H9 (cell line): Measurements from ENCODE around the gene HOXB8. TPM values are rescaled to one million over a fixed set of nuclear protein-coding genes. Genes with fewer than 3 reads are reported as not detected.

Experiments used
- DNase-seq: peaks from one replicate; pipeline ENCODE4 v3.0.0-alpha.2; 2017
- H2AFZ ChIP-seq: one replicate; pipeline ENCODE4 v1.6.1; 2013; ENCODE audit warnings: mild to moderate bottlenecking, low read length, control low read depth, moderate library complexity
- H2AK5ac ChIP-seq: 2 replicates; pipeline ENCODE4 v1.6.1; 2013; ENCODE audit warnings: low read length, control low read depth, mixed read lengths; ENCODE audit not compliant: insufficient read length
- H2BK120ac ChIP-seq: one replicate; pipeline ENCODE4 v1.6.1; 2013; ENCODE audit warnings: low read depth, mild to moderate bottlenecking, low read length, control low read depth, inconsistent platforms; ENCODE audit not compliant: poor library complexity, severe bottlenecking
- H2BK12ac ChIP-seq: 2 replicates; pipeline ENCODE4 v1.6.1; 2013; ENCODE audit warnings: low read length, control low read depth, mixed read lengths, low read depth; ENCODE audit not compliant: insufficient read length
- H2BK15ac ChIP-seq: 2 replicates; pipeline ENCODE4 v1.6.1; 2013; ENCODE audit warnings: low read depth, low read length, control low read depth
- H2BK20ac ChIP-seq: one replicate; pipeline ENCODE4 v1.6.1; 2013; ENCODE audit warnings: low read depth, mild to moderate bottlenecking, low read length, control low read depth, inconsistent platforms; ENCODE audit not compliant: poor library complexity, severe bottlenecking
- H2BK5ac ChIP-seq: 2 replicates; pipeline ENCODE4 v1.6.1; 2013; ENCODE audit warnings: low read length, control low read depth, mixed read lengths; ENCODE audit not compliant: insufficient read length
- H3K14ac ChIP-seq: 2 replicates; pipeline ENCODE4 v1.6.1; 2013; ENCODE audit warnings: low read length, control low read depth; ENCODE audit not compliant: insufficient read depth
- H3K18ac ChIP-seq: 2 replicates; pipeline ENCODE4 v1.6.1; 2013; ENCODE audit warnings: low read depth, mild to moderate bottlenecking, mixed read lengths, low read length, control low read depth; ENCODE audit not compliant: insufficient read length
- H3K23ac ChIP-seq: 2 replicates; pipeline ENCODE4 v1.6.1; 2013; ENCODE audit warnings: low read length, control low read depth, mixed read lengths, low read depth; ENCODE audit not compliant: insufficient read length
- H3K23me2 ChIP-seq: 2 replicates; pipeline ENCODE4 v1.6.1; 2013; ENCODE audit warnings: low read depth, mild to moderate bottlenecking, mixed read lengths, low read length, control low read depth; ENCODE audit not compliant: insufficient read length, poor library complexity, severe bottlenecking
- H3K27ac ChIP-seq: 2 replicates; pipeline ENCODE4 v1.5.1; 2013; ENCODE audit warnings: low read length, control low read depth, mixed read lengths, low read depth; ENCODE audit not compliant: insufficient read length
- H3K27me3 ChIP-seq: 2 replicates; pipeline ENCODE4 v1.6.1; 2013; ENCODE audit warnings: low read length, control low read depth, inconsistent platforms; ENCODE audit not compliant: insufficient read depth
- H3K4ac ChIP-seq: 2 replicates; pipeline ENCODE4 v1.6.1; 2013; ENCODE audit warnings: low read depth, mild to moderate bottlenecking, control low read depth, inconsistent platforms, low read length, moderate library complexity
- H3K4me1 ChIP-seq: 2 replicates; pipeline ENCODE4 v1.6.1; 2013; ENCODE audit warnings: low read length, control low read depth, inconsistent platforms; ENCODE audit not compliant: insufficient read depth
- H3K4me2 ChIP-seq: 2 replicates; pipeline ENCODE4 v1.6.1; 2013; ENCODE audit warnings: low read length, control low read depth, mixed read lengths; ENCODE audit not compliant: insufficient read length, insufficient read depth
- H3K56ac ChIP-seq: 2 replicates; pipeline ENCODE4 v1.6.1; 2013; ENCODE audit warnings: low read depth, mild to moderate bottlenecking, mixed read lengths, low read length, control low read depth; ENCODE audit not compliant: insufficient read length
- H3K79me1 ChIP-seq: 2 replicates; pipeline ENCODE4 v1.6.1; 2013; ENCODE audit warnings: low read depth, mild to moderate bottlenecking, moderate library complexity, low read length, control low read depth, inconsistent platforms; ENCODE audit not compliant: insufficient read depth, poor library complexity, severe bottlenecking
- H3K79me2 ChIP-seq: 2 replicates; pipeline ENCODE4 v1.6.1; 2013; ENCODE audit warnings: low read length, control low read depth, inconsistent platforms; ENCODE audit not compliant: insufficient read depth
- H3K9ac ChIP-seq: 2 replicates; pipeline ENCODE4 v1.6.1; 2013; ENCODE audit warnings: low read length, control low read depth, mixed read lengths; ENCODE audit not compliant: insufficient read length; ENCODE audit errors: extremely low read depth
- H3K9me3 ChIP-seq: one replicate; pipeline ENCODE4 v1.6.1; 2013; ENCODE audit warnings: low read depth, low read length, inconsistent platforms; ENCODE audit not compliant: control insufficient read depth
- H3T11ph ChIP-seq: one replicate; pipeline ENCODE4 v1.6.1; 2013; ENCODE audit warnings: mild to moderate bottlenecking, low read length, control low read depth, inconsistent platforms
- H4K20me1 ChIP-seq: one replicate; pipeline ENCODE4 v1.6.1; 2013; ENCODE audit not compliant: control insufficient read depth, insufficient read length, insufficient read depth
- H4K5ac ChIP-seq: 2 replicates; pipeline ENCODE4 v1.6.1; 2013; ENCODE audit warnings: low read depth, mild to moderate bottlenecking, mixed read lengths, low read length, control low read depth; ENCODE audit not compliant: insufficient read length
- H4K8ac ChIP-seq: replicated peaks from 2 replicates; pipeline ENCODE4 v1.6.1; 2013; ENCODE audit warnings: low read length, control low read depth, mixed read lengths, low read depth; ENCODE audit not compliant: insufficient read length
- H4K91ac ChIP-seq: 2 replicates; pipeline ENCODE4 v1.6.1; 2013; ENCODE audit warnings: low read depth, mild to moderate bottlenecking, moderate library complexity, mixed read lengths, low read length, control low read depth; ENCODE audit not compliant: insufficient read length
- H3K27ac Mint-ChIP-seq, 3 experiments: 2 replicates in 2 of 3; 3 replicates in 1 of 3; pipeline ENCODE4 v1.8.0; 2020 to 2021; ENCODE audit warnings: mixed read lengths in 3 of 3, mild to moderate bottlenecking in 1 of 3, moderate library complexity in 1 of 3
- H3K27me3 Mint-ChIP-seq: 2 replicates; pipeline ENCODE4 v1.8.0; 2021; ENCODE audit warnings: low read depth, mild to moderate bottlenecking, moderate library complexity, mixed read lengths
- H3K36me3 Mint-ChIP-seq, 3 experiments: 2 replicates in 2 of 3; 3 replicates in 1 of 3; pipeline ENCODE4 v1.8.0; 2020 to 2021; ENCODE audit warnings: low read depth in 3 of 3, mixed read lengths in 3 of 3; ENCODE audit not compliant: insufficient read depth in 1 of 3
- H3K4me1 Mint-ChIP-seq, 2 experiments: 2 replicates each; pipeline ENCODE4 v1.8.0; 2020; ENCODE audit warnings: mixed read lengths in 2 of 2
- H3K4me3 Mint-ChIP-seq, 2 experiments: 2 replicates in 1 of 2; 3 replicates in 1 of 2; pipeline ENCODE4 v1.8.0; 2020 to 2021; ENCODE audit warnings: mild to moderate bottlenecking in 2 of 2, mixed read lengths in 2 of 2, moderate library complexity in 1 of 2
- H3K9me3 Mint-ChIP-seq, 2 experiments: 2 replicates in 1 of 2; 3 replicates in 1 of 2; pipeline ENCODE4 v1.8.0; 2020; ENCODE audit warnings: mild to moderate bottlenecking in 2 of 2, mixed read lengths in 2 of 2, moderate library complexity in 1 of 2
- CTCF ChIP-seq: fragments of 200-600 bp; sonication (generic); conservative IDR thresholded peaks from 3 replicates; pipeline ENCODE4 v1.8.0; 2021; ENCODE audit warnings: antibody characterized with exemption, mild to moderate bottlenecking
- WGBS: extraction: QIAGEN DNeasy Blood & Tissue Kit; methylation state at CpG from one replicate; pipeline ENCODE4 v1.1.7; 2013; ENCODE audit warnings: missing lambda C conversion rate, low lambda C conversion rate, mixed read lengths; ENCODE audit not compliant: insufficient read length; ENCODE audit errors: extremely low coverage; 5-methylcytosine and 5-hydroxymethylcytosine counted together
- total RNA-seq: library from RNA; stranded (reverse); gene quantifications from 2 replicates; pipeline ENCODE4 v1.2.1, GENCODE V29; 2021

Gene HOXB8
- total RNA-seq, 1 experiment from 2014 or later, result not detected

- Mint-ChIP-seq H3K4me3 (no peak overlapping the region), H3K27me3 (peaks cover 12% of the 10 kb centered on the region), H3K27ac (no peak overlapping the region), H3K9me3 (peaks cover 0 to 7% of the 10 kb centered on the region in 2 experiments; a peak in 2 of 5 replicates), H3K36me3 (no peaks in the 10 kb centered on the region; a peak in 1 of 7 replicates), H3K4me1 (peaks cover 6 to 18% of the 10 kb centered on the region in 2 experiments)
- Histone ChIP-seq H3K27me3 (peaks cover 99% of the 10 kb centered on the region), H2BK20ac (no peak overlapping the region), H3K27ac (no peak overlapping the region), H3K79me1 (no peaks in the 10 kb centered on the region), H3K4ac (no peak overlapping the region), H3K9me3 (no peaks in the 10 kb centered on the region), H4K20me1 (peaks cover 4% of the 10 kb centered on the region), H2AFZ (no peak overlapping the region), H2BK5ac (no peak overlapping the region), H2BK120ac (no peak overlapping the region), H3K79me2 (no peaks in the 10 kb centered on the region), H3K23me2 (no peaks in the 10 kb centered on the region), H3K4me1 (peaks cover 2% of the 10 kb centered on the region; the same call in 1 of the 2 replicates), H2BK12ac (no peak overlapping the region), H4K8ac (no peak overlapping the region), H3K56ac (no peak overlapping the region), H3K4me2 (no peak overlapping the region), H3K18ac (no peak overlapping the region), H3K14ac (no peak overlapping the region), H2BK15ac (no peak overlapping the region), H3K23ac (no peak overlapping the region), H4K5ac (no peak overlapping the region), H3K9ac (no peak overlapping the region), H4K91ac (no peak overlapping the region), H2AK5ac (no peak overlapping the region), H3T11ph (no peak overlapping the region)
- WGBS, result no CpG with 5 or more reads among the region's 2 CpGs
- no peak for TF ChIP-seq CTCF
- DNase-seq, result no peak
Measured at GRCh38 chr17:48567646-48568354, 47.3 kb downstream of the HOXB8 start.
